NCI-H2081 (cell line): ENCODE data around the gene PSMD14.

Experiments used
- DNase-seq, 2 experiments: peaks; one replicate each; lab custom pipeline; 2025; lab: John Stamatoyannopoulos, UW

PSMD14 gene

GRCh38 chr2:161382747-161383146 is 74.5 kb downstream of the PSMD14 start:
- DNase-seq, result no peak

DNA sequence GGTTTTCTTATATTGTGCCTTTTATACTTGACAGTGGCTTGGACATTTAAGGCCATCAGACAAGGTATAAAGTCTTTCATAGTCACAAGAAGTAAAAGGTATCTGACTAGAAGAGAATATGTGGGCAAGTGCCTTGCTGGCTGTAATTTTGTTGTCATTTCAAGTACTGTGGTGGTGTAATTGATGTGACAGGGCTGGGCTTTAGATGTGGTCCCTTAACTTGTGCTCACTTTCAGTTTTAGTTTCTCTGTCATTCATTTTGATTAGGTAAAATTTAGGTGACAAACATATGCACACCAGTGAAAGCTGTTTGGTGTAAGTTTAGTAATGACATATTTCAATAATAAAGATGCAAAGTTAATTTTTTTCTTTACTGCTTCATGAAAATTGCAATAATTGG is 76.6 kb downstream of the PSMD14 start:
- DNase-seq, result no peak

GRCh38 chr2:161386228-161386824 is 78.1 kb downstream of the PSMD14 start:
- no peak for DNase-seq

- DNase-seq, result no peak
These were observed 80.0 kb downstream of the PSMD14 start for GRCh38 chr2:161388146-161388779.

DNA sequence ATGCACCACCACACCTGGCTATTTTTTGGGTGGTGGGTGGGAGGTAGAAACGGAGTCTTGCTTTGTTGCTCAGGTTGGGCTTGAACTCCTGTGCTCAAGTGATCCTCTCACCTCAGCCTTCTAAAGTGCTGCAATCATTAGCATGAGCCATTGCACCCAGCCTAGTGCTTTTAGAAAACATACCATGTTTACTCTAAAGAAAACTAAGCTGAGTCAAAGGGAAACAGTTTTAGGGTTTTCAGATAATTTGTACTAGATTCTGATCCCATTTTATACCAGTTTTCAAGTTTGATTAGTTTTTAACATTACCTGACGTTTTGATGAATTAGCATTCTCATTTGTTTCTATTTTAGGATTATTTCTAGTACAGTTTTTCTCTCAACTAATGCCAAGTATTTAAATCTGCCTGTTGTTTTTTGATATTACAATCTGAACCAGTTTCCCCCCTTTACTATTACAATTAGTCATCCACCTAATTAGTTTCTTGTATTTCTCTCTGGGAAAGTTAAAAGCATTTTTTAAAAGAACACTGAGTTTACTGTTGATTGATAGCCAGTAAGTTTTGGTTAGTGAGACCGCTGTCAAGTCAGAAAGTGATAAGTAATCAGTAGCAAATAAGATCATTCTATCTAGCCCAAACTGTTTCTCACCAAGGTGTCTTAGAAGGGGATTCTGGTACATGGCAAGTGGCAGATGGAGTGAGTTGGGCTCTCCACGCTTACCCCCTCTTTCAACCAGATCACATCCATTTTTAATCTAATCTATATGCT is 83.7 kb downstream of the PSMD14 start:
- no peak for DNase-seq

GRCh38 chr2:161400076-161400475 is 91.9 kb downstream of the PSMD14 start:
- no peak for DNase-seq

DNA sequence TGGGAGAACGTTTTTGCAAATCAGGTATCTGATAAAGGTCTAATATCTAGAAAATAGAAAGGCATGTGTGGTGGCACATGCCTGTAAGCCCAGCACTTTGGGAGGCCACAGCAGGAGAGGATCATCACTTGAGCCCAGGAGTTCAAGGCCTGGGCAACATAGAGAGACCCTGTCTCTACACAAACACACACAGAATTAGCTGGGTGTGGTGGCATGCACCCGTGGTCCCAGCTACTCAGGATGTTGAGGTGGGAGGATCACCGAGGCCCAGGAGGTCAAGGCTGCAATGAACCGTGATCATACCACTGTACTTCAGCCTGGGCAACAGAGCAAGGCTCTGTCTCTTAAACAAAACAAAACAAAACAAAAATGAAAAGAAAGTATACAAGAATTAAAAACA is 94.1 kb downstream of the PSMD14 start:
- no peak for DNase-seq

DNA sequence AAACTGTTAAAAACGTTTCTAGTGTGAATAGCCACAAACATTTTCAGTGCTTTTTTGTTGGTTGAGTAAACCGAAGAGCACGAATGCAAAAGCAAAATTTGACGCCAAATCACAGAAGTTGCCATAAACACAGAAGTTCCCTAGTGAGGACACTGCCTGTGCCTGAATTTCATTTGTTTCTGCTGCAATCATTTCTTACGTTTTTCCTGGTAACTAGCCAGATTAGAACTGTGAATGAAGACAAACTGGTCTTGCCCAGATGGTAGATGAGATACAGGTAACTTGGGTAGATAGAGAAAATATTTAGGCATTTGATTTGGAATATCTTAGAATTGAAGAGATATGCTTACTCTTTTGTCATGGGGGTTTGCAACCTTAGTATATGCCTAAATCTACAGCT is 98.1 kb downstream of the PSMD14 start:
- DNase-seq, result no peak

GRCh38 chr2:161407597-161407996 is 99.4 kb downstream of the PSMD14 start:
- DNase-seq, result no peak

GRCh38 chr2:161409308-161409907 is 101.2 kb downstream of the PSMD14 start:
- DNase-seq, result no peak

GRCh38 chr2:161412346-161412745 is 104.1 kb downstream of the PSMD14 start:
- no peak for DNase-seq

DNA sequence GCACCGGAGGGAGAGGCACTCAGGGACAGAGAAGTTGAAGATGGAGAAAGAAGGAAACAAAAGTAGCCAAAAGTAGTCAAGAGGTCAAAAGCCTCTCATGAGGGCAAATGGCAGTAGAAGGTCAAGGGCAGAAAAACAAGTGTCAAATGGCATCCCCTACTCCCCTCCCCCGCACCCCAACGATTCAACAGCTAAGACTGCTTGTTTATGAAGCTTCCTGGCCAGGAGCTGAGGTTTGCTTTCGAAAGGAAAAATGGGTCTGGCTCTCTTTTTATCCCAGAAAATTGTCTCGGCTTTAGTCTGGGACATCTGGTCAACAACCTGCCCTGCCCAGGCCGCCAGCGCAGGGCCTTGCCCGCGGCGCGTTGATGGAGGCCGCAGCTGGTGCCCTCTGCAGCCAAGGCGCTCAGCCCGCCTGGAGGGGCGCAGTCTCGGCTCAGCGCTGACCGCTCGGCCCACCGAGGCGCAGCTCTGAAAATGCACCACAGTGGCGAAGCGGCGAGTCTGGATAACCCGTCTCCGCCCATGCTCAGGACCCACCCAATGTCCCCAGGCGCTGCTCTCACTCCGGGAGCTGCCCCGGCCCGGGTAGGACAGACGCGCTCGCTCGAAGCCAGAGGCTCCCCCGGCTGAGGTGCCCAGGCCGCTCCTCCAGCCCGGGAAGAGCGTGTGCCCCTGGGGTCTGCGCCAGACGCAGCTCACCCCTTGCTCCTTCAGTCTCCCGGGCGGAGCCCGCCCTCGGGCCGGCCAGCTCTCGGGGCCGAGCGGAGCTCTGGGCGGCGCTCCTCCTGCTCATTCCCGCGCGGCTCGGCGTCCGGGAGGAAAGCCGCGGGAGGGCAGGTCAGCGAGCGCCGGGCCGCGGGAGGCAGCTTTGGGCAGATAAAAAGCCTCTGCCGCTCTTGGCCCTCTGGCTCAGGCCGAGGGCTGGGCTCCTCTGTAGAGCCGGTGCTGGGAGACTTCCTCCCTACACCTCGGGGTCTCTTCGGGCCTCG is 106.1 kb downstream of the PSMD14 start:
- peak; percentile 21 to 41 for DNase-seq

DNA sequence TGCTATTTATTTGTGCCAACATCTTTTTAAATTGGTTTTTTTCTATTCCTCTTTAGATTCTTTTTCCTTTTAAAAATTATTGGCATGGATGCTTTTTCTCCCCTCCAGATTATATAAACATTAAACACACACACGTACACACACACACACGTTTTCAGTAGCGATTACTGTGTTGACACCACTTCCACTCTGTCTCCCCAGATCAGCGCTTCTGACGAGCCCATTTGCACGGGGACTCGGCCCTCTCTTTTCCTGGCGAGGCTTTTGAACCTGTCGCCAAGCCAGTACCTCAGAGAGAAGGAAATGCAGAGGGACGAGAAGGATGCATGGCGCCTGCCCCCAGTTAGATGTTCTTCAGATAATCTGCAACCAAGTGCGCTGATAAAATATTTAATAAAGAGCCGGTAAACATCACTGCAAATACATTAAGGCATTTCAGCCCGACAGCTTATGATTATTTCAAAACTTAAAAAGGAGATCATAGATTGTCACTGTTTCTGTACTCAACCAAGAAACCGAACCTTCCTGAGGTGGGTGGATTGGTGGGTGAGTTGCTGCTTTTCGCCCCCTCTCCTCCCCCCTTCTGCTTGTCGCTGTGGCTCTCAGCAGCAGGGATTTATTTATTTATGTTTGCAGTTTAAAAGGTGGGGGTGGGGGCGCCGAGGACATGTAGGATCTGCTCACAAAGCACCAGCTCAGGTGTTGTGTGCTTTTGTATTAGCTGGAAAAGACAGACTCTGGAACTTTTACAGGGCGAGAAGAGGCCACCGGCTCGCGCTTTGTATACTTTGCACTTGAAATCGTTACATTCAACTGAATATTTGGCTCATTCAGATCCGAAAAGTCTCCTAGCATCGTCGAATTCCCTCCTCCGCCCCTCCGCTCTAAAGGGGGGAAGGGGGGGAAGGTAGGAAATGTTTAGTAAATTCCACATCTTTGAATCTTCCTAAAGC is 107.1 kb downstream of the PSMD14 start:
- peak in 1 of 2 experiments; percentile 55 for DNase-seq

DNA sequence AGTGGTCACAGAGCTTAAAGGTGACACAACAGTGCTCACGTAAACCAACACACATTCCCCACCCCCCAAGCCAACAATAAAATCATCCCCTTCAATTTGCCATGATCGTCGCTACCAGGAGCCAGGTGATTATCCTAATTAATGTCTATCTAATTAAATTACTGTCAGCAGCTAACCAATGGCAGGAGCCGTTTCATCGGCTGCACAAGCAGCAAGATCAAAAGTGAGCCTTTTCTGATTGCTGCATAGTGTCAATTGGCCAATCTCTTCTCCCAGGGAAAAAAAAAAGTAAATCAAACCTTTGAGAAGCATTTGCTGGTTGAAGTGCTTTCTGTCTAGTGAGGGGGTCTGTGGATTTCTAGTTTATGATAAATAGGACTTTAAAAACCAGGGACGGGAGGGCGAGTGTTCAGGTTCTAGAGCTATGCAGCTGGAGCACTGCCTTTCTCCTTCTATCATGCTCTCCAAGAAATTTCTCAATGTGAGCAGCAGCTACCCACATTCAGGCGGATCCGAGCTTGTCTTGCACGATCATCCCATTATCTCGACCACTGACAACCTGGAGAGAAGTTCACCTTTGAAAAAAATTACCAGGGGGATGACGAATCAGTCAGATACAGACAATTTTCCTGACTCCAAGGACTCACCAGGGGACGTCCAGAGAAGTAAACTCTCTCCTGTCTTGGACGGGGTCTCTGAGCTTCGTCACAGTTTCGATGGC is 107.9 kb downstream of the PSMD14 start, which contains the start of gene TBR1:
TBR1 (plus strand) TSS at position 311 of the 721 bp plus-strand sequence; CDS start at position 425, 114 bp downstream.
- DNase-seq, result peak in 1 of 2 experiments; percentile 29

GRCh38 chr2:161416708-161417437 is 108.6 kb downstream of the PSMD14 start:
- peak in 1 of 2 experiments; percentile 12 for DNase-seq

DNA sequence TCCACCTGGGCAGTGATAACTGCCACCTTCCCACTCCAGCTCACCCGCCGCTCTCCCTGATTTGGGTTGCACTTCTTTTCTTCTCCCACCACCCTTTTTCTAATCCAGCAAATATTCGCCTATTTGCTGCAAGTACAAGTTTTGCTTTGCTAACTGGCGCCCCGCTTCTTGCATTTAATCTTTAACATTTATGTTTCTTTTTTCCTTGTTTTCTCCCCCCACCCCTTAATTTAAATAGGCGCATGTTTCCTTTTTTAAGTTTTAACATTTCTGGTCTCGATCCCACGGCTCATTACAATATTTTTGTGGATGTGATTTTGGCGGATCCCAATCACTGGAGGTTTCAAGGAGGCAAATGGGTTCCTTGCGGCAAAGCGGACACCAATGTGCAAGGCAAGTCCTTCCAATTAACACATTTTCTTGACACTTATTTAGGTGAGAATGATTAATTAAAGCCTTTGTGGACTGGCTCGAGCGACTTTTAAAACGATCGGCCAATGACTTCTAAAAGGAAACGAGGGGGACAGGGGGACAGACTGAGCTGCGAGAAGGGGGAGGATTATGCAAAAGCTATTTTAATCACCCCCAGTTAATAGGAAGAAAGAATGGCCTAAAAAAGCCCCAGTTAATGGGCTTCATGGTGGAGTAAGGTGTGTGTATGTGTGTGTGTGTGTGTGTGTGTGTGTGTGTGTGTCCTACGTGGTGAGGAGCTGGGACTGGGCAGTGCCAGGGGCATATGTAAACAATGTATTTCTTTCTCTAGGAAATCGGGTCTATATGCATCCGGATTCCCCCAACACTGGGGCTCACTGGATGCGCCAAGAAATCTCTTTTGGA is 109.4 kb downstream of the PSMD14 start:
- DNase-seq, result no peak

- no peak for DNase-seq
These were observed 110.1 kb downstream of the PSMD14 start for GRCh38 chr2:161418275-161418714.
